GM10266 (cell line): ENCODE results near the gene GRIA4.

Experiments used
- DNase-seq: peaks from one replicate; pipeline ENCODE4 v3.0.0; 2012; ENCODE audit errors: extremely low spot score
- TF ChIP-seq, protein P1 (sequence below): IDR thresholded peaks from 2 replicates; pipeline ENCODE4 v1.5.1; 2012; ENCODE audit warnings: mild to moderate bottlenecking, low read depth; ENCODE audit not compliant: control insufficient read depth, insufficient read depth; ENCODE audit errors: missing control alignments

GRIA4 gene

DNA sequence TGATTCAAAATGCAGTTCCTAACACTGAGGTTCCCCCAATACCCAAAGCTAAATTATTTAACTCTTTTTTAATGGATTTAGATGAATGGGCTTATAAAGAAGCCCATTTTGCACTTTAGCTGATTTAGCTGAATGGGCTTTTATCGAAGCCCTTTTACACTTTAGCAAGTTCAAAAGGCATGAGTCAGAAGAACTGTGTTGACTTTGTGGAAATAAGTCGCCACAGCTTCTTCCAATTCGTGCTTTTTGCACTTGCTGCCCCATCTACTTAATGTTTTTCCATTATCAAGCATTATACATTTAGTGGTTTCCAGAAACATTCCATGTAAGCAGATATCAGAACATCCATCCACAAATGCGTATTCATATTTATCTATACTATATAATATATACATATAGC, 20.5 kb upstream of the GRIA4 start:
- no peak for DNase-seq

DNA sequence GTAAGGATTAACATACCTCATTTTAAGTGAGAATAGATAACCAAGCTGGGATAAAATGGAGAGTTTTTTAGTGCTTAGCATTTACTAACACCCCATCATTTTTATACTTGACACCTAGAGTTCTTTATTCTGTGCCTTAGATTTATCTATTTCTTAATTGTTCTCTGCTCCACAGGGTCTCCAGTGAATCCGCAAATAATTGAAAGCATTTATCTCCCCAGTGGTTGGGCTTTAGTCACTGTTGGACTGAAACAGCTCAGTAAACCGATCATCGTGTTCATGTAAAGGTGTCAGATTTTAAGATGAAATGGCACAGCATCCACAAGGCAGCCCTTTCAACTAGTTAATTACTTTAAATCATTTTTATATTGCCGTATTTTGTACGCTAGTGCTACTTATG, 17.8 kb upstream of the GRIA4 start:
- no peak for DNase-seq
- TF ChIP-seq, protein P1, sequence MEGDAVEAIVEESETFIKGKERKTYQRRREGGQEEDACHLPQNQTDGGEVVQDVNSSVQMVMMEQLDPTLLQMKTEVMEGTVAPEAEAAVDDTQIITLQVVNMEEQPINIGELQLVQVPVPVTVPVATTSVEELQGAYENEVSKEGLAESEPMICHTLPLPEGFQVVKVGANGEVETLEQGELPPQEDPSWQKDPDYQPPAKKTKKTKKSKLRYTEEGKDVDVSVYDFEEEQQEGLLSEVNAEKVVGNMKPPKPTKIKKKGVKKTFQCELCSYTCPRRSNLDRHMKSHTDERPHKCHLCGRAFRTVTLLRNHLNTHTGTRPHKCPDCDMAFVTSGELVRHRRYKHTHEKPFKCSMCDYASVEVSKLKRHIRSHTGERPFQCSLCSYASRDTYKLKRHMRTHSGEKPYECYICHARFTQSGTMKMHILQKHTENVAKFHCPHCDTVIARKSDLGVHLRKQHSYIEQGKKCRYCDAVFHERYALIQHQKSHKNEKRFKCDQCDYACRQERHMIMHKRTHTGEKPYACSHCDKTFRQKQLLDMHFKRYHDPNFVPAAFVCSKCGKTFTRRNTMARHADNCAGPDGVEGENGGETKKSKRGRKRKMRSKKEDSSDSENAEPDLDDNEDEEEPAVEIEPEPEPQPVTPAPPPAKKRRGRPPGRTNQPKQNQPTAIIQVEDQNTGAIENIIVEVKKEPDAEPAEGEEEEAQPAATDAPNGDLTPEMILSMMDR = no peak

More for the DNA sequence above, 20.5 kb upstream of the GRIA4 start:
- TF ChIP-seq, protein P1 = no peak

DNA sequence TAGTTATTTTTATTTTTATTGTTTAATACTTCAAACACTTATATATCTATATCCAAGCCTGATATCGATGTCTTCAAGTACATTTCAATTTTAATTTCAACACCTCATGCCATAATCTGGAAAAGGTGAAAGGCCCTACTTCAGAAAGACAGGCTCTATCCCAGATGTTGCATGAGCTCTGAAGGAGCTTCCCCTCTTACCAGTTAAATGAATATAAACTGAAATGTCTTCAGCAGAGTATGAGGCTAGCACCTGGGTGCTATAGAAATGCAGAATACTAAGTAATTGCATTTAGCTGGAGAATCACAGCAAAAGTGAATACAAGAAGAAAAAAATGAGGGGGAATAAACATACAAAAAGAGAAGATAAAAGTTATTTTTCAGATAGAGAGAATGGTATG, 11.5 kb upstream of the GRIA4 start:
- TF ChIP-seq, protein P1 = no peak

DNA sequence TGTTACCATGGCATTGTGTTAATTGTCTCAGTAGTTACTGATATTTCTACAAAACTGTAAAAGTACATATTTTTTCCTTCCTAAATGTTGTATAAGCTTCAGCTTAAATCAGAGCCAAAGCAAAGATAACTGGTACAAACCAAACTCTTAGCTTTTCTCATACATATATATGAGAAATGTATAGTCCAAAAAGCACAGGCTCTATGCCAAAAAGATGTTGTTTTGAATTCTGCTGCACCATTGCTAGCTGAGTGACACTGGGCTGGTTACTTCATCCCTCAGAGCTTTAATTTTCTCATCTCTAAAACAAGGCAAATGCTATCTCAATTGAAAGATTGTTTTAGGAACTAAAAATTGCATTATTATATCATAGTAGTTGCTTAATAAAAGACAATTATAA, 6.7 kb upstream of the GRIA4 start:
- TF ChIP-seq, protein P1 = no peak
- DNase-seq = no peak

More for the DNA sequence above, 11.5 kb upstream of the GRIA4 start:
- no peak for DNase-seq

DNA sequence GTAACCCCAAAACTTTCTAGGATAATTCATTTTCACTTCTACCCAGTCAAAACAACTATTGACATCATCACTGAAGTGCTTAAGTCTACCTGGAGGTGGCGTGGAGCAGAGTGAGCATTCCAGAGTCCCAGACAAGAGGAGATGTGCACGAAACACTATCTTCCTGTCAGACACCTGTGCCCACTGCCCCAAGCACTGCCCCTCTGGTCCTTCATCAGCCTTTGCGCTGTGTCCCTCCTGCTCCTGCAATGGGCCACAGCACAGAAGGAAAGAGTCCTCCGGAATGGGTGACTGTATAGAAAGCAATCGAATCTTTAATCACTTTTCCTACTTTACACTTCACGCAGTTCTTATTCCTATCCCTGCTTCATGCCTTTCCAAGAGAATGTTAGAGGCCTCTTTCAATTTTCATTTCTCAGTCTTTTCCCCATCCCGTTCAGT, 512 bp upstream of the GRIA4 start:
- peak; percentile 23 for DNase-seq
- TF ChIP-seq, protein P1 = peak; percentile 28

DNA sequence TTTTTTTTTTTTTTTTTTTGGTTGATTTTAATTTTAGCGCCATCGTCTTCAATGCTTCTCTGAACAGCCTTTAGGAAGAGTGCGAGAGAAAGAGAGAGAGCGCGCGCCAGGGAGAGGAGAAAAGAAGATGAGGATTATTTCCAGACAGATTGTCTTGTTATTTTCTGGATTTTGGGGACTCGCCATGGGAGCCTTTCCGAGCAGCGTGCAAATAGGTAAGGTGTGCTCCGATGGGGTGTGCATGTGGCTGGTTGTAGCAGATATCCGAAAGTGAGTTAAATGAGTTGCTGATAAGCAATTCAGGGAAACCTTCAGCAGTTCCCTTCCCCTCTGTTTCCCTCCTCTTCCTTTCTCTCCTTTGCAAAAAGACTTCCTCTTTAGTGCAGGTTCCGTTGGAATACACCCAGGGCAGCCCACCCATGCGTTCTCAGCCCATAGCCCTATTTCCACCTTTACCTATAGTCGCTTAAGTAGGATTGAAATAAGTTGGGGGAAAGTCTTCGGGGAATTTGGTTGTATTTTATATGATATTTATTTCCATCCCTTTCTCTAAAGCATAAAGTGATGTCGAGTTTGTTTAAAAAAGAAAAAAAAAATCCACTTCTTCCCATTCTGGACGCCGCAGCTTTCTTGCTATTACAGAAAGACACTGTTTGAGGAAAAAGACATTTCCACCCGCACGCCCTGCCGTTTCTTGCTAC, 1.1 kb downstream of the GRIA4 start:
- no peak for DNase-seq

More for the DNA sequence above, 1.1 kb downstream of the GRIA4 start:
- TF ChIP-seq, protein P1 = no peak
